Testis (tissue), 2 donors: ENCODE results near the gene CMTM2.

Experiments
- POLR2A ChIP-seq: fragments of 450-650 bp; IDR thresholded peaks from one replicate; pipeline ENCODE4 v1.6.1; 2017; ENCODE audit warnings: antibody characterized with exemption, mild to moderate bottlenecking, moderate library complexity
- TF ChIP-seq, protein P1 (sequence below), 3 experiments: fragments of 450-650 bp in 2 of 3; fragments of 200-600 bp in 1 of 3; sonication (generic) in 1 of 3; IDR thresholded peaks; one replicate each; pipeline ENCODE4 v1.5.1; 2016 to 2019; ENCODE audit warnings: antibody characterized with exemption in 3 of 3, mild to moderate bottlenecking in 2 of 3, moderate library complexity in 1 of 3

DNA sequence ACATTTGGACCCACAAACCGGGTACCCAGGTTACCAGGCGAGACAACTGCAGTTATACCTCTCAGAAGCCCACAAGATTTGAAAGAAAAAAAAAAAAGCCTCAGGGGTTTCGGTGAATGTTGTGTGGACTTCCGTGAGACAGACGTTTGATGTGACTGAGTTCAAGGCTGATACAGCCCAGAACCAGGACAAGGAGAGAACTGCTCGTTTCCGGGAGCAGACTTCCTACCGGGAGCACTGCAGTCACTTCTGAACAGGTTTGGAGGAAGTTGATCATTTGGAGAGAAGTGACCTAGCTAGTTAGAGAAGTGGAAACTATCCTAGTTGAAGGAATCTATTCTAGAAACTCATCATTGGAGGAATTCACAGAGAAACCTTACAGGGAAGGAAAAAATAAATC, 26.0 kb upstream of the CMTM2 start:
- TF ChIP-seq, protein P1, sequence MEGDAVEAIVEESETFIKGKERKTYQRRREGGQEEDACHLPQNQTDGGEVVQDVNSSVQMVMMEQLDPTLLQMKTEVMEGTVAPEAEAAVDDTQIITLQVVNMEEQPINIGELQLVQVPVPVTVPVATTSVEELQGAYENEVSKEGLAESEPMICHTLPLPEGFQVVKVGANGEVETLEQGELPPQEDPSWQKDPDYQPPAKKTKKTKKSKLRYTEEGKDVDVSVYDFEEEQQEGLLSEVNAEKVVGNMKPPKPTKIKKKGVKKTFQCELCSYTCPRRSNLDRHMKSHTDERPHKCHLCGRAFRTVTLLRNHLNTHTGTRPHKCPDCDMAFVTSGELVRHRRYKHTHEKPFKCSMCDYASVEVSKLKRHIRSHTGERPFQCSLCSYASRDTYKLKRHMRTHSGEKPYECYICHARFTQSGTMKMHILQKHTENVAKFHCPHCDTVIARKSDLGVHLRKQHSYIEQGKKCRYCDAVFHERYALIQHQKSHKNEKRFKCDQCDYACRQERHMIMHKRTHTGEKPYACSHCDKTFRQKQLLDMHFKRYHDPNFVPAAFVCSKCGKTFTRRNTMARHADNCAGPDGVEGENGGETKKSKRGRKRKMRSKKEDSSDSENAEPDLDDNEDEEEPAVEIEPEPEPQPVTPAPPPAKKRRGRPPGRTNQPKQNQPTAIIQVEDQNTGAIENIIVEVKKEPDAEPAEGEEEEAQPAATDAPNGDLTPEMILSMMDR (IDR thresholded peaks at IDR 0.05): no peak
- TF ChIP-seq POLR2A: no peak
